Transverse colon (tissue), 3 donors: ENCODE data around the gene PMPCA.

Experiments
- POLR2A ChIP-seq: fragments of 450-650 bp; IDR thresholded peaks from one replicate; pipeline ENCODE4 v1.6.1; 2016; ENCODE audit warnings: antibody characterized with exemption, mild to moderate bottlenecking, moderate library complexity
- TF ChIP-seq, protein P1 (sequence below), 5 experiments: fragments of 200-600 bp in 3 of 5; fragments of 450-650 bp in 2 of 5; sonication (generic) in 3 of 5; IDR thresholded peaks; 1 replicate in 2 of 5; 2 replicates in 3 of 5; pipeline ENCODE4 v1.5.1; 2016 to 2017; ENCODE audit warnings: antibody characterized with exemption in 5 of 5, inconsistent platforms in 3 of 5, mild to moderate bottlenecking in 2 of 5, moderate library complexity in 1 of 5

DNA sequence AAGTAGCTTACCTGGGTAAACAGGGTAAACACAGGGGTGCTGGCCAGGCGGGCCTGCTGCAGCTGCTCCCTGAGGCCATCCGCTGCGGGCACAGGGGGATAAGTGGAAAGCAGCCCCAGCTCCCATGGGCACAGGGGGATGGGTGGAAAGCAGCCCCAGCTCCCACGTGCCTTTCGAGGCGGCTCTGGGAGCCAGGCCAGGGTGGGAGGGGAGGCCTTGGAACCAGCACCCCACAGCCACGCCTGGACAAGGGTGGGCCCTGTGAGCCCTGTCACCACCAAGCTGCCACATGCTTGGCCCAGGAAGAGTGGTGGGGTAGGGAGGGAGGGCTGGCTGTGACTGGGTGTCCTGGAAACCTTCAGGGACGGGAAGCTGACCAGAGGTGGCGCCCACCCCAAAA, 29.1 kb upstream of the PMPCA start:
- TF ChIP-seq, protein P1, sequence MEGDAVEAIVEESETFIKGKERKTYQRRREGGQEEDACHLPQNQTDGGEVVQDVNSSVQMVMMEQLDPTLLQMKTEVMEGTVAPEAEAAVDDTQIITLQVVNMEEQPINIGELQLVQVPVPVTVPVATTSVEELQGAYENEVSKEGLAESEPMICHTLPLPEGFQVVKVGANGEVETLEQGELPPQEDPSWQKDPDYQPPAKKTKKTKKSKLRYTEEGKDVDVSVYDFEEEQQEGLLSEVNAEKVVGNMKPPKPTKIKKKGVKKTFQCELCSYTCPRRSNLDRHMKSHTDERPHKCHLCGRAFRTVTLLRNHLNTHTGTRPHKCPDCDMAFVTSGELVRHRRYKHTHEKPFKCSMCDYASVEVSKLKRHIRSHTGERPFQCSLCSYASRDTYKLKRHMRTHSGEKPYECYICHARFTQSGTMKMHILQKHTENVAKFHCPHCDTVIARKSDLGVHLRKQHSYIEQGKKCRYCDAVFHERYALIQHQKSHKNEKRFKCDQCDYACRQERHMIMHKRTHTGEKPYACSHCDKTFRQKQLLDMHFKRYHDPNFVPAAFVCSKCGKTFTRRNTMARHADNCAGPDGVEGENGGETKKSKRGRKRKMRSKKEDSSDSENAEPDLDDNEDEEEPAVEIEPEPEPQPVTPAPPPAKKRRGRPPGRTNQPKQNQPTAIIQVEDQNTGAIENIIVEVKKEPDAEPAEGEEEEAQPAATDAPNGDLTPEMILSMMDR (IDR thresholded peaks at IDR 0.05) = no peak
- no peak for TF ChIP-seq POLR2A
